Suprapubic skin (tissue), 3 donors: ENCODE results near the gene PTBP1.
"Not testable (repeated sequence)": the region's sequence is repeated elsewhere in the genome, so short reads cannot be mapped to it uniquely, and the experiment has no call there.

ENCODE experiments used
- CTCF ChIP-seq, 2 donors: fragments of 200-600 bp in 1 of 2; fragments of 450-650 bp in 1 of 2; sonication (generic) in 1 of 2; IDR thresholded peaks; one replicate each; pipeline ENCODE4 v1.5.1; 2016 to 2019; ENCODE audit warnings: antibody characterized with exemption in 2 of 2, mild to moderate bottlenecking in 1 of 2, moderate library complexity in 1 of 2
- EP300 ChIP-seq: sonication (generic); formaldehyde crosslinking; IDR thresholded peaks from one replicate; pipeline ENCODE4 v1.6.1; 2017; ENCODE audit warnings: antibody characterized with exemption
- POLR2A ChIP-seq, 2 donors: fragments of 450-650 bp; IDR thresholded peaks; one replicate each; pipeline ENCODE4 v1.6.1; 2017; ENCODE audit warnings: antibody characterized with exemption in 2 of 2, mild to moderate bottlenecking in 2 of 2, moderate library complexity in 2 of 2

GRCh38 chr19:842802-843179 is 45.5 kb downstream of the PTBP1 start:
- not testable (repeated sequence) for TF ChIP-seq EP300; CTCF (IDR thresholded peaks at IDR 0.05); POLR2A (IDR thresholded peaks at IDR 0.05)
